K562 (cell line): ENCODE data around the gene GANAB. TPM values are rescaled to one million over a fixed set of nuclear protein-coding genes. Genes with fewer than 3 reads are reported as not detected.

Experiments used
- ATAC-seq: fragments of 200-7000 bp; cut with Tn5 transposase; 3 replicates; pipeline ENCODE4 v1.9.1; 2020; ENCODE audit warnings: moderate library complexity
- BruUV-seq: library from RNA; stranded (reverse); fragments of 400-500 nt; replicated peaks from 2 replicates; lab custom pipeline; 2021; lab: Mats Ljungman, UMichigan
- CTCF ChIA-PET: fragments of 300-600 bp; formaldehyde crosslinking; extraction: SDS; loops from one replicate; lab custom pipeline; 2021; ENCODE audit warnings: low intra/inter-chr PET ratio; lab: Yijun Ruan, JAX
- POLR2A ChIA-PET: fragments of 300-600, 350-650 bp; sonication (Branson Sonifier 250); formaldehyde crosslinking; extraction: SDS; loops from one replicate; lab custom pipeline; 2021; ENCODE audit warnings: antibody characterized with exemption, inconsistent platforms; lab: Yijun Ruan, JAX
- DNase-seq, 4 experiments: peaks; one replicate each; pipeline versions ENCODE4 v3.0.0 to v3.0.0-alpha.2; 2011 to 2018; ENCODE audit warnings: low spot score in 3 of 4, mixed read lengths in 3 of 4; ENCODE audit errors: extremely low read depth in 1 of 4
- FAIRE-seq: peaks from 2 replicates; lab custom pipeline; 2011; peaks lifted over from hg19 to GRCh38; lab: Jason Lieb, UNC
- H2AFZ ChIP-seq: 2 replicates; pipeline ENCODE4 v1.6.0; 2011; ENCODE audit warnings: low read depth, low read length, control low read depth, inconsistent platforms
- H3K27ac ChIP-seq: fragments of 200-600 bp; 3 replicates; pipeline ENCODE4 v1.8.0; 2011; ENCODE audit warnings: low read depth, mild to moderate bottlenecking, control low read depth, inconsistent platforms, low read length, moderate library complexity, mixed read lengths; ENCODE audit errors: extremely low read depth
- H3K27me3 ChIP-seq, 2 experiments: fragments of 300-600 bp in 1 of 2; 2 replicates in 1 of 2; 3 replicates in 1 of 2; pipeline versions ENCODE4 v1.6.0 to v1.8.0; 2011; ENCODE audit warnings: inconsistent platforms in 2 of 2, low read length in 2 of 2, mild to moderate bottlenecking in 1 of 2, mixed read lengths in 1 of 2, moderate library complexity in 1 of 2; ENCODE audit not compliant: control insufficient read depth in 2 of 2, insufficient read depth in 2 of 2
- H3K36me3 ChIP-seq: fragments of 300-600 bp; 3 replicates; pipeline ENCODE4 v1.8.0; 2011; ENCODE audit warnings: mild to moderate bottlenecking, low read length, inconsistent platforms; ENCODE audit not compliant: control insufficient read depth, insufficient read depth
- H3K4me1 ChIP-seq, 2 experiments: fragments of 200-600 bp in 1 of 2; replicated peaks in 1 of 2; 2 replicates in 1 of 2; 3 replicates in 1 of 2; pipeline versions ENCODE4 v1.5.1 to v1.8.0; 2011; ENCODE audit warnings: inconsistent platforms in 2 of 2, low read length in 2 of 2, mild to moderate bottlenecking in 1 of 2, mixed read lengths in 1 of 2, moderate library complexity in 1 of 2; ENCODE audit not compliant: control insufficient read depth in 2 of 2, insufficient read depth in 2 of 2
- H3K4me2 ChIP-seq: 2 replicates; pipeline ENCODE4 v1.6.1; 2011; ENCODE audit warnings: low read length, control low read depth, inconsistent platforms, mixed read lengths; ENCODE audit not compliant: insufficient read depth
- H3K4me3 ChIP-seq: fragments of 200-600 bp; sonication (generic), shearing (Covaris generic); 2 replicates; pipeline ENCODE4 v1.5.1; 2016; ENCODE audit warnings: control low read depth, inconsistent platforms
- H3K79me2 ChIP-seq: fragments of 200-600 bp; 3 replicates; pipeline ENCODE4 v1.8.0; 2011; ENCODE audit warnings: low read length, inconsistent platforms; ENCODE audit not compliant: control insufficient read depth, insufficient read depth
- H3K9ac ChIP-seq, 2 experiments: 2 replicates each; pipeline versions ENCODE4 v1.6.0 to v1.6.1; 2011; ENCODE audit warnings: low read depth in 2 of 2, low read length in 2 of 2, control low read depth in 1 of 2, inconsistent platforms in 1 of 2, mild to moderate bottlenecking in 1 of 2, mixed read lengths in 1 of 2; ENCODE audit not compliant: insufficient read depth in 1 of 2
- H3K9me1 ChIP-seq: one replicate; pipeline ENCODE4 v1.6.0; 2011; ENCODE audit warnings: inconsistent platforms, mild to moderate bottlenecking, low read length, moderate library complexity; ENCODE audit not compliant: control insufficient read depth, insufficient read depth
- H3K9me3 ChIP-seq: replicated peaks from 2 replicates; pipeline ENCODE4 v1.5.1; 2011; ENCODE audit warnings: low read depth, low read length, inconsistent platforms; ENCODE audit not compliant: control insufficient read depth, insufficient read depth
- H4K20me1 ChIP-seq: replicated peaks from 2 replicates; pipeline ENCODE4 v1.6.1; 2011; ENCODE audit warnings: low read length, inconsistent platforms, mixed read lengths; ENCODE audit not compliant: control insufficient read depth, insufficient read depth
- BCOR ChIP-seq: fragments of 450-650 bp; IDR thresholded peaks from 2 replicates; pipeline ENCODE4 v1.6.1; 2016
- GTF2B ChIP-seq: IDR thresholded peaks from 2 replicates; pipeline ENCODE4 v1.6.1; 2011; ENCODE audit not compliant: insufficient read length; ENCODE audit errors: extremely low read depth
- KLF10 ChIP-seq: fragments of 250-450 bp; sonication (Bioruptor Pico); IDR thresholded peaks from 2 replicates; pipeline ENCODE4 v1.6.1; 2021; ENCODE audit warnings: matching md5 sums
- LEF1 ChIP-seq: fragments of 450-650 bp; IDR thresholded peaks from 2 replicates; pipeline ENCODE4 v1.6.1; 2016; ENCODE audit warnings: mild to moderate bottlenecking
- MYC ChIP-seq, 2 experiments: fragments of 250-450 bp in 1 of 2; sonication (Bioruptor Pico) in 1 of 2; IDR thresholded peaks; 2 replicates each; pipeline versions ENCODE4 v1.5.1 to v1.6.1; 2012 to 2021; ENCODE audit warnings: low read depth in 2 of 2, borderline replicate concordance in 1 of 2, improper control_type of control experiment in 1 of 2, low read length in 1 of 2, mild to moderate bottlenecking in 1 of 2, moderate library complexity in 1 of 2
- PBX2 ChIP-seq, 2 experiments: IDR thresholded peaks in 1 of 2; conservative IDR thresholded peaks in 1 of 2; 2 replicates each; pipeline ENCODE4 v1.6.1; 2016; ENCODE audit warnings: low read depth in 2 of 2, mild to moderate bottlenecking in 1 of 2, missing compliant biosample characterization in 1 of 2, missing genetic modification characterization in 1 of 2, moderate library complexity in 1 of 2
- U2AF1 ChIP-seq: fragments of 200-400 bp; formaldehyde crosslinking; optimal IDR thresholded peaks from 2 replicates; pipeline ENCODE3; 2017; ENCODE audit warnings: mild to moderate bottlenecking, low read depth, low read length, moderate library complexity
- XRCC4 ChIP-seq: IDR thresholded peaks from one replicate; pipeline ENCODE4 v1.6.1; 2011; ENCODE audit not compliant: insufficient read depth, insufficient read length; ENCODE audit errors: extremely low read depth
- WGBS: fragments of 100-300 bp; shearing (Covaris generic); methylation state at CpG from one replicate; pipeline ENCODE4 v1.1.6; 2016; ENCODE audit warnings: low coverage, mixed read lengths; ENCODE audit not compliant: insufficient coverage; ENCODE audit errors: missing lambda C conversion rate; 5-methylcytosine and 5-hydroxymethylcytosine counted together
- in situ Hi-C: fragments of 300-500 bp; cut with MboI; formaldehyde crosslinking; loops from 4 replicates; pipeline ENCODE4 v1.15.0; 2018; ENCODE audit warnings: inconsistent platforms, mixed read lengths
- intact Hi-C: fragments of 100-400 bp; cut with micrococcal nuclease; formaldehyde crosslinking; loops from 2 replicates; pipeline ENCODE4 v1.14.2; 2022
- polyA plus RNA-seq, 8 experiments: library from polyadenylated mRNA; depleted of rRNA in 4 of 8; stranded (reverse) in 5 of 8; unstranded in 3 of 8; fragments of >200 nt; fragmentation: Nextera tagmentation in 2 of 8; fragmentation: Illumina TruSeq in 1 of 8; extraction: Ambion mirVana in 2 of 8; extraction: Trizol in 1 of 8; gene quantifications; 2 replicates each; pipeline versions ENCODE4 v1.2.1 to v1.2.3, GENCODE V29; 2011 to 2014; ENCODE audit warnings: inconsistent platforms in 1 of 8, missing spikeins in 1 of 8
- total RNA-seq, 7 experiments: library from RNA; depleted of rRNA in 6 of 7; stranded (reverse); fragments of >200 nt in 6 of 7; fragmentation: Illumina TruSeq in 2 of 7; extraction: Trizol in 2 of 7; gene quantifications; 2 replicates each; pipeline versions ENCODE4 v1.2.1 to v1.2.3, GENCODE V29; 2011 to 2021; ENCODE audit warnings: low replicate concordance in 1 of 7

The GANAB gene
- total and polyA plus RNA-seq, 9 of the 15 experiments (the other 6 are each of a cell fraction or from before 2014, with no cell fraction given) = 6.5 to 284 (median 161) TPM

GRCh38 chr11:62579252-62579651 lies 67.2 kb downstream of the GANAB start:
- 78% methylated on average over 2 of the region's 2 CpGs for WGBS
- no peak for ATAC-seq
- Histone ChIP-seq H3K4me3 (no peak overlapping the region), H2AFZ (no peak overlapping the region), H3K79me2 (peaks cover 18% of the 10 kb centered on the region), H3K4me2 (no peak overlapping the region), H3K9me3 (no peaks in the 10 kb centered on the region; the same call in 1 of the 2 replicates), H3K36me3 (peaks cover 77% of the 10 kb centered on the region), H3K9ac (no peak overlapping the region), H3K27ac (no peak overlapping the region), H4K20me1 (no peaks in the 10 kb centered on the region), H3K4me1 (peaks cover 4 to 27% of the 10 kb centered on the region in 2 experiments; a peak in 3 of 5 replicates), H3K27me3 (no peaks in the 10 kb centered on the region), H3K9me1 (no peaks in the 10 kb centered on the region)
- CTCF ChIA-PET = no interaction called here
- in situ Hi-C loops = no loop called here
- DNase-seq = no peak
- intact Hi-C loops = no loop called here
- no TSS peak for BruUV-seq
- TF ChIP-seq U2AF1 = no peak
- no peak for TF ChIP-seq XRCC4
- TF ChIP-seq PBX2 (CRISPR knock-in tag; IDR thresholded peaks at IDR 0.05; ENCODE audit: low read depth) = no peak
- TF ChIP-seq PBX2 (tag; conservative IDR thresholded peaks at IDR 0.05; ENCODE audit: low read depth) = no peak
- no peak for TF ChIP-seq LEF1
- TF ChIP-seq BCOR = no peak
- TF ChIP-seq GTF2B = no peak
- no peak for TF ChIP-seq MYC (IDR thresholded peaks at IDR 0.05; ENCODE audit: low read depth, low read length)
- no peak for TF ChIP-seq MYC (CRISPR knock-in tag; IDR thresholded peaks at IDR 0.05; ENCODE audit: borderline replicate concordance, low read depth)
- TF ChIP-seq KLF10 (CRISPR knock-in tag) = no peak
- POLR2A ChIA-PET = interaction anchor here (0.7 kb wide), 1 partner anchor 12 kb away, joined by 4 read pairs; the partner anchor contains the start of gene TUT1
- FAIRE-seq = no peak
